ENCODE results near the gene CCDC69.
"Not testable (repeated sequence)": the region's sequence is repeated elsewhere in the genome, so short reads cannot be mapped to it uniquely, and the experiment has no call there.

The CCDC69 gene, protein sequence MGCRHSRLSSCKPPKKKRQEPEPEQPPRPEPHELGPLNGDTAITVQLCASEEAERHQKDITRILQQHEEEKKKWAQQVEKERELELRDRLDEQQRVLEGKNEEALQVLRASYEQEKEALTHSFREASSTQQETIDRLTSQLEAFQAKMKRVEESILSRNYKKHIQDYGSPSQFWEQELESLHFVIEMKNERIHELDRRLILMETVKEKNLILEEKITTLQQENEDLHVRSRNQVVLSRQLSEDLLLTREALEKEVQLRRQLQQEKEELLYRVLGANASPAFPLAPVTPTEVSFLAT

DNA sequence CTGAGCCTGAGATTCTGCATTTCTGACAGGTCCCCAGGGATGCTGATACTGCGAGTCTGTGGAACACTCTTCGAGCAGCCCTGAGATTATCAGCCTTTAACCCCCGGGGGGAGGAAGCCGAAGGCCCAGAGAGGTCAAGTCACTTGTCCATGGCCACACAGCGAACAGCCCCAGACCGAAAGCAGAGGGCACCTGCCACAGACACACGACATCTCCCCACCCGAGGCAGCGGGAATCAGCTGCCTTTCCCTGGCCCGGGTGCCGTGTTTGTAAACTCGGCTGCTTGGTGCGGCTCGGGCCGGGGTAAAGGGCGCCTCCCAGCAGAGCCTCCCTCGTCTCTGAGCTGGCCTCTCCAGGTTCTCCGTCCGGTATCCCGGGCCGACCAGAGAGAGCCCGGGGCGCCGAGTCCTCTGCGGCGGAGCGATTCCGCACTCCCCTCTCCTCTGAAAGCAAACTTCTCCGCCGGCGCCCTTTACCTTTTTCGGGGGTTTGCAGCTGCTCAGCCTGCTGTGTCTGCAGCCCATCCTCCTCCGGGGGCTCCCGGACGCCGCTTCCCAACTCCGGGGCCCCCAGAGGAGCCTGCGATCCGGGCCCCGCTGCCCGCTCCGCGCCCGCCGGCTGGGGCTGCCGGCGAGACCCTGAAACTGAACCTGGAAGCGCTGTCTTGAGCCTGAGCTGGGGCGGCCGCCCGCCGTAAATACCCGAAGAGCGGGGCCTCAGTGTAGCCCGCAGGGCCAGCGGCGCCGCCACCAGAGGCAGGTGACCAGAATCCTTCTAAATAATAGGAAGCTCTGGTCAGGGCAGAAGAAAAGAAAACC, at the start of gene CCDC69:
CCDC69 (minus strand) TSS at position 646 of the 818 bp plus-strand sequence; CDS start at position 524, 122 bp downstream.
- peak; percentile 43 for DNase-seq

GRCh38 chr5:151271336-151271735, 47.4 kb upstream of the CCDC69 start:
- DNase-seq = no peak

DNA sequence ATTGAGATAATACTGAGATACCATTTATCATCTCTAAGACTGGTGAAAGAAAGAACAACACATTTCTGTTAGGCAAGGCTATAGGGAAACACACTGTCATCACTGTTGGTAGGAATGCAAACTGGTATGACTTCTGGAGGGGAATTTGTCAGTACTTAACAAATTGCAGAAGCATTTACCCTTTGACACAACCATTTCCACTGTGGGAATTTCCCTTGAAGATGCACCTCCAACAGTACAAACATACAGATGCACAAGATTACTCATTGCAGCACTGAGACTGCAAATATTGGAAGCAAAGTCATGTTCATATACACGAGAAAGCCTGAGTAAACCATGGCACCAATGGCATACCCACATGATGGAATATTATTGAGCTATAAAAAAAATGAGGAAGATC, 46.7 kb upstream of the CCDC69 start:
- DNase-seq = peak; percentile 4

DNA sequence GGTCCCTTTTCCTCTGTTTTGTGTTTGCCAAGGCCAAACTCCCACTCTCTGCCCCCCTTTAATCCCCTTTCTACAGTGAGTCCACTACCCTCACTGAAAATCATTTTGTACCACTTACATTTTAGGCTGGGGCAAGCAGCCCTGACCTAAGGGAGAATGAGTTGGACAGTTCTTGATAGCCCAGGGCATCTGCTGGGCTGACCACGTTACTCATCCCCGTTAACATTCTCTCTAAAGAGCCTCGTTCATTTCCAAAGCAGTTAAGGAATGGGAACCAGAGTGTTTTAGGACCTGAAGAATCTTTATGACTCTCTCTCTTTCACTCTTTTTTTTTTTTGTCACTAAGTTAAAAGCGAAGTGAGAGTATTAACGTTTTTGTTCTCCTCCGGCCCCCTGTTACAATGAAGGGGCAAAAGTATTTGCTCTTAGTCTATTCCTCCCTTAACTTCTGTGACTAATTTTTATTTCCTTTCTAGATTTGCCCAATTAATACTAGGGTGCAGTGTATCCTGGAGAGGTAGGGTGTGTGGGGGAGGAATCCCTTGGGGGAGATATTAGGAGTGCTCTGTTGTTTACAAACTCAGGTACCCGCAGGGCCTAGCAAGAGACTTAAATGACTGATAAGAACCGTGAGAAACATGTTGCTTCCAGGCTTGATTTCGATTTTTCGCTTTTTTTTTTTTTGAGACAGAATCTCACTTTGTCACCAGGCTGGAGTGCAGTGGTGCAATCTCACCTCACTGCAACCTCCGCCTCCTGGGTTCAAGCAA, 43.8 kb upstream of the CCDC69 start:
- DNase-seq = no peak

DNA sequence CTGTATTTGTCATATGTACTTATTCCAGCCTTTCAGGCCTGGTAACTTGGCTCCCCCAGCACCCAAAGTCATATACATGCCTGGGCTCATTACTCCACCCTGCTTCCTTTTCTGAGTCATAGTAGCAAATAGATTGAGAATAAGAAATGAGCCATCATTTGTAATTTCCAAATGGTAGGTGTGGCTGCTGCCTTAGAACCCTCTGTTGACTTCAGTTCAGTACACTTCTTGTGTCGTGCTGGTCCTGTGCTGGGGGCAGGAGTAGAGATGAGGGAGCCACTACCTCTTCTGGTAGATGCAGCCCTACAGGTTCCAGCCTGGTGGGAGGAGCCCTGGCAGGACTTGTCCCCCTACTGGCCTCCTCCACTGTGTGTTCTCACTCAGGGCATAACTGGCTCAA, 40.2 kb upstream of the CCDC69 start:
- DNase-seq = peak; percentile 26

DNA sequence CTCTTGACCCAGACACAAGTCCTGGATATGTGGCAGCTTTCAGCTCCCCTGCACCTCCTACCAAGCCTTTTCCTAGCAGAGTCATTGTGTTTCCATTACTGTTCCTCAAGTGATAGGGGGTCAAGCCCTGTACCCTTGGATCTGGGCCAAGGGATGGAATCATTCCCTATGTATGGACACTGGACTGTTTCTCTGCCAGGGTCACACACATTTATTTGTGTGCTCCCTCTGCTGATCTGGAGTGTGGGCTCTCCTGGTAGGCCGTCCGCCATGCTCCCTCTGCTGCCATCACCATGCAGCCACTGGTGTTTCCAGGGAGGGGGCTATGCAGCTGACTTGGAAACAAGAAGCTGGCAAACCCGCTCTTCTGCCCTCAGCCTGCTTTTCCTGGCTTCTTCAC, 38.6 kb upstream of the CCDC69 start:
- DNase-seq = no peak

- no peak for DNase-seq
Measured at GRCh38 chr5:151259931-151260330, 36.0 kb upstream of the CCDC69 start.

DNA sequence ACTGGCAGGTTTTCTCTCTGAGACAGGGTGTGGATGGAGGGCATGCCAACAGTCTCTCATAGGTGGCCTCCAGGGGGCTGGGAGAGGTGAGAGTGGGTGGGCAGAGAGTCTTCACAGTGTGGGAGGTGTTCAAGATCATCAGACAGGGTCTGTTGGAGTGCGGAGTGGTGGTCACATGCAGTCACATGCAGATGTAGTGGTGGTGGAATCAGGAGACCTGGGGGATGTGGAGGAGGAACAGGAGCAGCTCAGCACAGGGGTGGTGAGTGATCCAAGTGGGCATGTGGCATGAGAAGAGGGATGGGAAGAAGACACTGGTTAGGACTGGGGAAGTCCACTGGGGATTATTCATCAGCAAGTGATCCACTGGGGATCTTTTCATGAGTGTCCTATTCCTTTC, 34.9 kb upstream of the CCDC69 start:
- DNase-seq = no peak

GRCh38 chr5:151258201-151258611, 34.3 kb upstream of the CCDC69 start:
- DNase-seq = no peak

DNA sequence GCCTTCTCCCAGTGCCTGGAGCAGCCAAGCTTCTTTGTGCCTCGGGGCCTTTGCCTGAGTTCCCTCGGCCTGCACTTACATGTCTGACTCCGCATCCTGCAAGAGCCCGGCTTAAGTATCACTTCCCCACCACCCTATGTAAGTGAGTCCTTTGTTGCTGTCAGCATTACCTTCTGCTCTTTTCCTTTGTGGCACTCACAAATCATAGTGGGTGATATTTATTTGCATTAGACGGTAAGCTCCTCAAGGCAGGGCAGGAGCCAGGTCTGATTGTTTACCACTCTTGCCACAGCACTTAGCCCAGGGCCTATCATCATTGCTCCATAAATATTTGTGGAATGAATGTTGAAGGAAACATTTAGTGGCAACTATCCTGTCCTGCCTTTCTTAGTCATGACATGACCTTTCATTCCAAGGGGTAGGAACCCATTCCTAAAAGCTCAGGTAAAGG, 33.9 kb upstream of the CCDC69 start:
- DNase-seq = no peak

GRCh38 chr5:151255621-151256286, 31.9 kb upstream of the CCDC69 start:
- DNase-seq = no peak

GRCh38 chr5:151254990-151255389, 31.1 kb upstream of the CCDC69 start:
- not testable (repeated sequence) for DNase-seq

GRCh38 chr5:151254556-151254955, 30.7 kb upstream of the CCDC69 start:
- no peak for DNase-seq

GRCh38 chr5:151253605-151253950, 29.7 kb upstream of the CCDC69 start:
- no peak for DNase-seq

DNA sequence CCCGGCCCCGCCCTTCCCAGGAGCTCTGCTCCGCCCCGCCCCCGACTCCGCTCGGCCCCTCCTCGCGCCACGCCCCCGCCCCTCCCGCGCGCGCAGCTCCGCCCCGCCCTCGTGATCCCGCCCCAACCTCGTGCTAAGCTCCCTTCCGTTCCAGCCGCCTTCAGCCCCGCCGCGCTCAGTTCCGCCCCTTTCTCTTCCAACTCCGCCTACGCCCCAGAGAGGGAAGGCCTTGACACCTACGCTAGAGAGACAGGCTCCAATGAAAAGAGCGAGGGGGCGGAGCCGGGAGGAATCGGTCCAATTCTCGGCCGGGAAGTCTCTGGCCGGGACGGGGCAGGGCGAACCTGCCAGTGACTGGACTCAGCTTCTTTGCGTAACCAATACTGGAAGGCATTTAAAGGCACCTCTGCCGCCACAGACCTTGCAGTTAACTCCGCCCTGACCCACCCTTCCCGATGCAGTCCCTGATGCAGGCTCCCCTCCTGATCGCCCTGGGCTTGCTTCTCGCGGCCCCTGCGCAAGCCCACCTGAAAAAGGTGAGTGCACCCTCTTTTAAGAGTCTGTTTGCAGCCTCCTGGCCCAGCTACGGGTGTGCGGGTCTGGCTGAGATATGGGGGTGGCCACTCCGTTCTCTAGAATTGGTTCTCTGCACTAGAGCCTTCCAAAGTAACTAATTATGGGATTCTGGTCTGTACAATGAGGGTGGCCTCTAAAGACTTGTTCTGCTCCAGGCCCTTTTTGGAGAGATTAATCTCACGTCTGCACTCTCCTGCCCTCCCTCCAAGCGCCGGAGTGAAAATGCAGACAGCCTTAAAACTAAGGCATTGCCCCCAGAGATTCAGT, 29.1 kb upstream of the CCDC69 start, which contains the start of gene GM2A:
GM2A (plus strand) TSS at position 424 of the 843 bp plus-strand sequence; CDS start at position 456, 32 bp downstream.
- DNase-seq = peak; percentile 99

GRCh38 chr5:151251621-151252020, 27.7 kb upstream of the CCDC69 start:
- no peak for DNase-seq

- DNase-seq = no peak
Measured at GRCh38 chr5:151251001-151251551, 27.2 kb upstream of the CCDC69 start.

DNA sequence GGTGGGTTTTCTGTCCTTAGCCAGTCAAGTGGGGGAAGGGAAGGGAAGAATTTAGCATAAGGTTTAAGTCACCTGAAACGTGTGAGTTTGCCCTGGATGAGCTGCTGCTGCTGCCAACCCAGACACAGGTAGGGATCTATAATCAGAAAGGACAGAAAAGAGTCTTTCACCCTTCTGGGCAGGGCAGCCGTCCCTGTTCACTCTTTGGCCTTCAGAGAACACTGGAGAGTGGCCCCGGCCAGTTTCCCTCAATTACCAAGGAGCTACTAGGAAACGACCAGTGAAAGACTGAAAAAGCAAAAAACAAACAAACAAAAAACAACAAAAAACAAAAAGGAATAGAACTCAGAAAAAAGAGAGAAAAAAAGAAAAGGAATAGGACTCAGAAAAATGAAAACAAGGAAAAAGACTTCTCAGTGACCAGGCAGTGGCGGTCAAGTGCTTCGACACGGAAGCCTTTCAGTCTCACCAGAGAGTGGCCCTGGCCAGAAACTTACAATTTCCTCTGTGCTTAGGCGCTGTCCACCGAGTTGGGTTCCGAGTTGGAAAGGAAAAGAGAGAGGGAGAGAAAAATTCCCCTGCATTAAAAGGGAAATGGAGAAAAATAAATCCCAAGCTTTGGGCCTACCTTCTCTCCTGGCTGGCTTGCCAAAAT, 26.6 kb upstream of the CCDC69 start:
- no peak for DNase-seq

GRCh38 chr5:151249281-151249680, 25.4 kb upstream of the CCDC69 start:
- no peak for DNase-seq

- no peak for DNase-seq
Measured at GRCh38 chr5:151248651-151249050, 24.8 kb upstream of the CCDC69 start.

- no peak for DNase-seq
Measured at GRCh38 chr5:151245680-151246219, 21.9 kb upstream of the CCDC69 start.
